Caco-2 (cell line): Measurements from ENCODE around the gene CALHM2. TPM values are rescaled to one million over a fixed set of nuclear protein-coding genes. Genes with fewer than 3 reads are reported as not detected.

ENCODE experiments used
- BruUV-seq: library from RNA; stranded (reverse); fragments of 400-500 nt; replicated peaks from 2 replicates; lab custom pipeline; 2021; lab: Mats Ljungman, UMichigan
- CTCF ChIA-PET: fragments of 300-600 bp; sonication (Branson Sonifier 250); formaldehyde crosslinking; loops from one replicate; lab custom pipeline; 2022; ENCODE audit warnings: antibody characterized with exemption; lab: Charles Lee
- POLR2A ChIA-PET: fragments of 300-600 bp; sonication (Branson Sonifier 250); formaldehyde crosslinking; loops from one replicate; lab custom pipeline; 2022; ENCODE audit warnings: antibody characterized with exemption; lab: Charles Lee
- DNase-seq, 2 experiments: peaks; one replicate each; pipeline versions ENCODE4 v3.0.0 to v3.0.0-alpha.2; 2020 to 2022
- H3K27me3 ChIP-seq: replicated peaks from 2 replicates; pipeline ENCODE4 v1.6.0; 2011; ENCODE audit warnings: low read length; ENCODE audit not compliant: control insufficient read depth, insufficient read depth
- H3K36me3 ChIP-seq: 2 replicates; pipeline ENCODE4 v1.5.1; 2011; ENCODE audit warnings: low read length; ENCODE audit not compliant: control insufficient read depth, insufficient read depth
- H3K4me1 ChIP-seq: fragments of 250-450 bp; sonication (Bioruptor Pico); 2 replicates; pipeline ENCODE4 v1.5.1; 2020; ENCODE audit warnings: mild to moderate bottlenecking
- H3K4me3 ChIP-seq: 2 replicates; pipeline ENCODE4 v1.5.1; 2011; ENCODE audit warnings: low read depth, mild to moderate bottlenecking, control low read depth, low read length
- H3K9me3 ChIP-seq: fragments of 250-450 bp; sonication (Bioruptor Pico); 2 replicates; pipeline ENCODE4 v1.5.1; 2020; ENCODE audit warnings: mild to moderate bottlenecking, moderate library complexity
- H3K27ac Mint-ChIP-seq: one replicate; pipeline ENCODE4 v1.8.0; 2022; ENCODE audit warnings: mixed read lengths; ENCODE audit not compliant: unreplicated experiment
- H3K27me3 Mint-ChIP-seq: one replicate; pipeline ENCODE4 v1.8.0; 2022; ENCODE audit warnings: mixed read lengths; ENCODE audit not compliant: insufficient read depth, unreplicated experiment
- H3K36me3 Mint-ChIP-seq: one replicate; pipeline ENCODE4 v1.8.0; 2022; ENCODE audit warnings: mild to moderate bottlenecking, mixed read lengths; ENCODE audit not compliant: insufficient read depth, unreplicated experiment
- H3K4me1 Mint-ChIP-seq: one replicate; pipeline ENCODE4 v1.8.0; 2022; ENCODE audit warnings: low read depth, mixed read lengths; ENCODE audit not compliant: unreplicated experiment
- H3K4me3 Mint-ChIP-seq: one replicate; pipeline ENCODE4 v1.8.0; 2022; ENCODE audit warnings: mild to moderate bottlenecking, moderate library complexity, mixed read lengths; ENCODE audit not compliant: unreplicated experiment
- H3K9me3 Mint-ChIP-seq: one replicate; pipeline ENCODE4 v1.8.0; 2022; ENCODE audit warnings: mixed read lengths; ENCODE audit not compliant: unreplicated experiment
- intact Hi-C: fragments of 100-400 bp; cut with micrococcal nuclease; formaldehyde crosslinking; loops from one replicate; pipeline ENCODE4 v1.10.0; 2022; ENCODE audit not compliant: unreplicated experiment
- total RNA-seq: library from RNA; stranded (reverse); gene quantifications from 2 replicates; pipeline ENCODE4 v1.2.3, GENCODE V29; 2022
- TF ChIP-seq, protein P1 (sequence below), 2 experiments: fragments of 200-600 bp in 1 of 2; IDR thresholded peaks; 1 replicate in 1 of 2; 2 replicates in 1 of 2; pipeline versions ENCODE4 v1.5.1 to v1.8.0; 2011 to 2022; ENCODE audit warnings: antibody characterized with exemption in 1 of 2, control low read depth in 1 of 2, inconsistent platforms in 1 of 2, low read depth in 1 of 2, low read length in 1 of 2, mild to moderate bottlenecking in 1 of 2, moderate library complexity in 1 of 2; ENCODE audit not compliant: insufficient read depth in 1 of 2, severe bottlenecking in 1 of 2, unreplicated experiment in 1 of 2

CALHM2 gene
- total RNA-seq, 1 experiment from 2014 or later = 0.52 TPM

DNA sequence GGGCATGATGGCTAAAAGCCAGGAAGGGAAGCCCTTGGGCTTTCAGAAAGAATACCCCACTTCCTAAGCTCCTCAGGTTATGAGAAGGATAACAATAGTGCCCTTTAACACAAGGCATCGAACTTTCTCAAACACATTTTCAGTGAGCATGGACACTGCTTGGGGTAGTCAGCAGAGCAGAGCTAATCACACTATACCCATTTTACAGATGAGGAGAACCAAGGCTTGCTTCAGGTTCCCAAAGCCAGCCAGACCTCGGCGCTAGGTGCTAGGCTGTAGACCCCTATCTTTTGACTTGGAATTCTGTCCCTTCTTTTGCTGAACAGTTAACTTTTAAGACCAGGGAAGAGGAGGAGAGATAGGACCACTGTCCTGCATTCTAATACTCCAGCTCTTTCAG lies 43.2 kb upstream of the CALHM2 start:
- peak overlapping the region; percentile 68 for H3K4me3 Mint-ChIP-seq
- Histone ChIP-seq H3K4me3 (no peak overlapping the region), H3K9me3 (no peaks in the 10 kb centered on the region), H3K4me1 (peaks cover 23% of the 10 kb centered on the region), H3K36me3 (no peaks in the 10 kb centered on the region), H3K27me3 (peaks cover 3% of the 10 kb centered on the region)
- intact Hi-C loops = no loop called here
- H3K27ac Mint-ChIP-seq = no peak overlapping the region
- no peaks in the 10 kb centered on the region for H3K36me3 Mint-ChIP-seq
- H3K4me1 Mint-ChIP-seq = peaks cover 14% of the 10 kb centered on the region
- H3K9me3 Mint-ChIP-seq = no peaks in the 10 kb centered on the region
- DNase-seq = no peak
- no TSS peak for BruUV-seq
- TF ChIP-seq, protein P1, sequence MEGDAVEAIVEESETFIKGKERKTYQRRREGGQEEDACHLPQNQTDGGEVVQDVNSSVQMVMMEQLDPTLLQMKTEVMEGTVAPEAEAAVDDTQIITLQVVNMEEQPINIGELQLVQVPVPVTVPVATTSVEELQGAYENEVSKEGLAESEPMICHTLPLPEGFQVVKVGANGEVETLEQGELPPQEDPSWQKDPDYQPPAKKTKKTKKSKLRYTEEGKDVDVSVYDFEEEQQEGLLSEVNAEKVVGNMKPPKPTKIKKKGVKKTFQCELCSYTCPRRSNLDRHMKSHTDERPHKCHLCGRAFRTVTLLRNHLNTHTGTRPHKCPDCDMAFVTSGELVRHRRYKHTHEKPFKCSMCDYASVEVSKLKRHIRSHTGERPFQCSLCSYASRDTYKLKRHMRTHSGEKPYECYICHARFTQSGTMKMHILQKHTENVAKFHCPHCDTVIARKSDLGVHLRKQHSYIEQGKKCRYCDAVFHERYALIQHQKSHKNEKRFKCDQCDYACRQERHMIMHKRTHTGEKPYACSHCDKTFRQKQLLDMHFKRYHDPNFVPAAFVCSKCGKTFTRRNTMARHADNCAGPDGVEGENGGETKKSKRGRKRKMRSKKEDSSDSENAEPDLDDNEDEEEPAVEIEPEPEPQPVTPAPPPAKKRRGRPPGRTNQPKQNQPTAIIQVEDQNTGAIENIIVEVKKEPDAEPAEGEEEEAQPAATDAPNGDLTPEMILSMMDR (IDR thresholded peaks at IDR 0.05; ENCODE audit: insufficient read depth in 1 of 2, low read depth in 1 of 2, low read length in 1 of 2, severe bottlenecking in 1 of 2, unreplicated experiment in 1 of 2) = no peak
- ChIA-PET CTCF (no interaction called here), POLR2A (no interaction called here)
- H3K27me3 Mint-ChIP-seq = peaks cover 6% of the 10 kb centered on the region

- TF ChIP-seq, protein P1 (IDR thresholded peaks at IDR 0.05; ENCODE audit: insufficient read depth in 1 of 2, low read depth in 1 of 2, low read length in 1 of 2, severe bottlenecking in 1 of 2, unreplicated experiment in 1 of 2) = no peak
- Mint-ChIP-seq H3K4me3 (peak overlapping the region; percentile 68), H3K4me1 (peaks cover 14% of the 10 kb centered on the region), H3K27ac (no peak overlapping the region), H3K36me3 (no peaks in the 10 kb centered on the region), H3K9me3 (no peaks in the 10 kb centered on the region), H3K27me3 (peaks cover 3% of the 10 kb centered on the region)
- DNase-seq = peak in 1 of 2 experiments; percentile 32
- intact Hi-C loops = loop anchor here (5.0 kb wide), 1 partner anchor 83 kb away; no protein-coding TSS in a partner anchor
- ChIA-PET CTCF (interaction anchor here (1.3 to 1.5 kb wide), 2 partner anchors 15 to 99 kb away, joined by 3 to 6 read pairs; no protein-coding TSS in a partner anchor), POLR2A (interaction anchor here (0.5 kb wide), 1 partner anchor 48 kb away, joined by 3 read pairs; no protein-coding TSS in a partner anchor)
- peaks cover 23% of the 10 kb centered on the region for H3K4me1 ChIP-seq
- no peaks in the 10 kb centered on the region for H3K9me3 ChIP-seq
- H3K27me3 ChIP-seq = peaks cover 3% of the 10 kb centered on the region
- BruUV-seq = no TSS peak
- no peaks in the 10 kb centered on the region for H3K36me3 ChIP-seq
- peak overlapping the region; percentile 47 for H3K4me3 ChIP-seq
Observed at GRCh38 chr10:103493916-103494877, 42.0 kb upstream of the CALHM2 start.

GRCh38 chr10:103493362-103493915 lies 41.3 kb upstream of the CALHM2 start, which contains the start of gene NEURL1:
TSS of gene NEURL1 (plus strand) at chr10:103493705. CDS start at chr10:103494388, 683 bp downstream.
- Histone ChIP-seq H3K4me3 (peak within 1 kb of the TSS; percentile 47), H3K4me1 (peaks cover 23% of the 10 kb centered on the region), H3K27me3 (peaks cover 3% of the 10 kb centered on the region), H3K9me3 (no peaks in the 10 kb centered on the region), H3K36me3 (no peaks in the 10 kb centered on the region)
- Mint-ChIP-seq H3K4me3 (peak within 1 kb of the TSS; percentile 68), H3K27ac (no peak within 1 kb of the TSS), H3K4me1 (peaks cover 14% of the 10 kb centered on the region), H3K9me3 (no peaks in the 10 kb centered on the region), H3K27me3 (peaks cover 3% of the 10 kb centered on the region), H3K36me3 (no peaks in the 10 kb centered on the region)
- POLR2A ChIA-PET = interaction anchor here (0.5 kb wide), 1 partner anchor 49 kb away, joined by 3 read pairs; no protein-coding TSS in a partner anchor
- BruUV-seq = no TSS peak
- DNase-seq = no peak
- intact Hi-C loops = loop anchor here (5.0 kb wide), 1 partner anchor 84 kb away; no protein-coding TSS in a partner anchor
- CTCF ChIA-PET = interaction anchor here (0.7 to 1.5 kb wide), 4 partner anchors 9 to 100 kb away, joined by 3 to 6 read pairs (median 3); no protein-coding TSS in a partner anchor
- TF ChIP-seq, protein P1 (IDR thresholded peaks at IDR 0.05; ENCODE audit: insufficient read depth in 1 of 2, low read depth in 1 of 2, low read length in 1 of 2, severe bottlenecking in 1 of 2, unreplicated experiment in 1 of 2) = no peak
